KMS-11 (cell line): ENCODE measurements around the gene RNF144A.

Experiments used
- H2AFZ ChIP-seq: fragments of 200-600 bp; sonication (generic); 2 replicates; pipeline ENCODE4 v1.6.1; 2016; ENCODE audit warnings: antibody characterized with exemption, mixed run types, low read depth
- H3K27ac ChIP-seq: fragments of 200-600 bp; sonication (generic); 2 replicates; pipeline ENCODE4 v1.6.1; 2016; ENCODE audit warnings: mild to moderate bottlenecking, mixed run types
- H3K27me3 ChIP-seq: fragments of 200-600 bp; sonication (generic); 2 replicates; pipeline ENCODE4 v1.6.1; 2017; ENCODE audit warnings: mild to moderate bottlenecking, low read depth, mixed run types, moderate library complexity; ENCODE audit not compliant: insufficient read depth
- H3K36me3 ChIP-seq: fragments of 200-600 bp; sonication (generic); 2 replicates; pipeline ENCODE4 v1.6.1; 2017; ENCODE audit warnings: mild to moderate bottlenecking, mixed run types; ENCODE audit not compliant: insufficient read depth
- H3K4me1 ChIP-seq: fragments of 200-600 bp; sonication (generic); 2 replicates; pipeline ENCODE4 v1.6.1; 2016; ENCODE audit warnings: mild to moderate bottlenecking, low read depth, mixed run types; ENCODE audit not compliant: poor library complexity, severe bottlenecking
- H3K4me2 ChIP-seq: fragments of 200-600 bp; sonication (generic); 2 replicates; pipeline ENCODE4 v1.7.0; 2016; ENCODE audit warnings: mild to moderate bottlenecking, mixed run types
- H3K4me3 ChIP-seq: fragments of 200-600 bp; sonication (generic); IDR thresholded peaks from 2 replicates; pipeline ENCODE4 v1.6.1; 2017; ENCODE audit warnings: low read depth, low read length, mixed read lengths; ENCODE audit not compliant: insufficient read depth
- H3K79me2 ChIP-seq: fragments of 200-600 bp; sonication (generic); 2 replicates; pipeline ENCODE4 v1.6.1; 2016; ENCODE audit warnings: low read depth, mixed run types; ENCODE audit not compliant: insufficient read depth
- H3K9ac ChIP-seq: fragments of 200-600 bp; sonication (generic); 2 replicates; pipeline ENCODE4 v1.6.1; 2016; ENCODE audit warnings: mild to moderate bottlenecking, mixed run types
- H4K20me1 ChIP-seq: fragments of 200-600 bp; sonication (generic); 2 replicates; pipeline ENCODE4 v1.6.1; 2016; ENCODE audit warnings: mild to moderate bottlenecking, mixed run types; ENCODE audit not compliant: insufficient read depth
- TF ChIP-seq, protein P1 (sequence below): fragments of 200-600 bp; sonication (generic); conservative IDR thresholded peaks from 2 replicates; pipeline ENCODE4 v1.6.1; 2017; ENCODE audit warnings: low read depth, mild to moderate bottlenecking, antibody characterized with exemption, low read length, moderate library complexity, mixed read lengths

Gene RNF144A

GRCh38 chr2:7089898-7090510 is 172.8 kb downstream of the RNF144A start:
- no peak overlapping the region for H3K9ac ChIP-seq
- H3K27ac ChIP-seq: no peak overlapping the region
- no peaks in the 10 kb centered on the region for H4K20me1 ChIP-seq
- H3K36me3 ChIP-seq: no peaks in the 10 kb centered on the region
- no peaks in the 10 kb centered on the region for H3K79me2 ChIP-seq
- no peak overlapping the region for H3K4me3 ChIP-seq
- no peak overlapping the region for H2AFZ ChIP-seq
- H3K4me2 ChIP-seq: no peak overlapping the region
- no peaks in the 10 kb centered on the region for H3K4me1 ChIP-seq
- TF ChIP-seq, protein P1, sequence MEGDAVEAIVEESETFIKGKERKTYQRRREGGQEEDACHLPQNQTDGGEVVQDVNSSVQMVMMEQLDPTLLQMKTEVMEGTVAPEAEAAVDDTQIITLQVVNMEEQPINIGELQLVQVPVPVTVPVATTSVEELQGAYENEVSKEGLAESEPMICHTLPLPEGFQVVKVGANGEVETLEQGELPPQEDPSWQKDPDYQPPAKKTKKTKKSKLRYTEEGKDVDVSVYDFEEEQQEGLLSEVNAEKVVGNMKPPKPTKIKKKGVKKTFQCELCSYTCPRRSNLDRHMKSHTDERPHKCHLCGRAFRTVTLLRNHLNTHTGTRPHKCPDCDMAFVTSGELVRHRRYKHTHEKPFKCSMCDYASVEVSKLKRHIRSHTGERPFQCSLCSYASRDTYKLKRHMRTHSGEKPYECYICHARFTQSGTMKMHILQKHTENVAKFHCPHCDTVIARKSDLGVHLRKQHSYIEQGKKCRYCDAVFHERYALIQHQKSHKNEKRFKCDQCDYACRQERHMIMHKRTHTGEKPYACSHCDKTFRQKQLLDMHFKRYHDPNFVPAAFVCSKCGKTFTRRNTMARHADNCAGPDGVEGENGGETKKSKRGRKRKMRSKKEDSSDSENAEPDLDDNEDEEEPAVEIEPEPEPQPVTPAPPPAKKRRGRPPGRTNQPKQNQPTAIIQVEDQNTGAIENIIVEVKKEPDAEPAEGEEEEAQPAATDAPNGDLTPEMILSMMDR: no peak
- H3K27me3 ChIP-seq: no peaks in the 10 kb centered on the region

- Histone ChIP-seq H3K27ac (no peak overlapping the region), H3K79me2 (no peaks in the 10 kb centered on the region), H3K9ac (no peak overlapping the region), H3K4me2 (no peak overlapping the region), H3K4me3 (no peak overlapping the region), H3K27me3 (no peaks in the 10 kb centered on the region), H3K4me1 (peaks cover 12% of the 10 kb centered on the region), H4K20me1 (no peaks in the 10 kb centered on the region), H3K36me3 (no peaks in the 10 kb centered on the region), H2AFZ (no peak overlapping the region)
- TF ChIP-seq, protein P1: no peak
These were observed 176.2 kb downstream of the RNF144A start for GRCh38 chr2:7093376-7093775.
